ENCODE measurements around the gene CTNNBIP1. TPM values are rescaled to one million over a fixed set of nuclear protein-coding genes. Genes with fewer than 3 reads are reported as not detected.

Gene CTNNBIP1
- total and polyA plus RNA-seq, 9 of the 15 experiments (the other 6 are each of a cell fraction or from before 2014, with no cell fraction given): 0.65 to 29.2 (median 14.7) TPM

GRCh38 chr1:9867408-9868243 is 42.4 kb downstream of the CTNNBIP1 start (continued):
- TF ChIP-seq, protein P1, sequence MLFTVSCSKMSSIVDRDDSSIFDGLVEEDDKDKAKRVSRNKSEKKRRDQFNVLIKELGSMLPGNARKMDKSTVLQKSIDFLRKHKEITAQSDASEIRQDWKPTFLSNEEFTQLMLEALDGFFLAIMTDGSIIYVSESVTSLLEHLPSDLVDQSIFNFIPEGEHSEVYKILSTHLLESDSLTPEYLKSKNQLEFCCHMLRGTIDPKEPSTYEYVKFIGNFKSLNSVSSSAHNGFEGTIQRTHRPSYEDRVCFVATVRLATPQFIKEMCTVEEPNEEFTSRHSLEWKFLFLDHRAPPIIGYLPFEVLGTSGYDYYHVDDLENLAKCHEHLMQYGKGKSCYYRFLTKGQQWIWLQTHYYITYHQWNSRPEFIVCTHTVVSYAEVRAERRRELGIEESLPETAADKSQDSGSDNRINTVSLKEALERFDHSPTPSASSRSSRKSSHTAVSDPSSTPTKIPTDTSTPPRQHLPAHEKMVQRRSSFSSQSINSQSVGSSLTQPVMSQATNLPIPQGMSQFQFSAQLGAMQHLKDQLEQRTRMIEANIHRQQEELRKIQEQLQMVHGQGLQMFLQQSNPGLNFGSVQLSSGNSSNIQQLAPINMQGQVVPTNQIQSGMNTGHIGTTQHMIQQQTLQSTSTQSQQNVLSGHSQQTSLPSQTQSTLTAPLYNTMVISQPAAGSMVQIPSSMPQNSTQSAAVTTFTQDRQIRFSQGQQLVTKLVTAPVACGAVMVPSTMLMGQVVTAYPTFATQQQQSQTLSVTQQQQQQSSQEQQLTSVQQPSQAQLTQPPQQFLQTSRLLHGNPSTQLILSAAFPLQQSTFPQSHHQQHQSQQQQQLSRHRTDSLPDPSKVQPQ (CRISPR knock-in tag; IDR thresholded peaks at IDR 0.05; ENCODE audit: borderline replicate concordance): no peak
- TF ChIP-seq ZBTB1 (CRISPR knock-in tag; IDR thresholded peaks at IDR 0.05; ENCODE audit: borderline replicate concordance, low read depth) (no peak), TFE3 (CRISPR knock-in tag; IDR thresholded peaks at IDR 0.05) (no peak), ADNP (tag; IDR thresholded peaks at IDR 0.05) (no peak), YY1 (IDR thresholded peaks at IDR 0.05; ENCODE audit: borderline replicate concordance in 1 of 3, control insufficient read depth in 1 of 3, extremely low read depth in 1 of 3, insufficient read depth in 3 of 3, insufficient read length in 1 of 3, insufficient replicate concordance in 2 of 3, low read depth in 1 of 3, low read length in 2 of 3) (peak in 1 of 3 experiments; percentile 40), MXI1 (IDR thresholded peaks at IDR 0.05; ENCODE audit: low read depth, low read length) (no peak), CC2D1A (IDR thresholded peaks at IDR 0.05) (peak; percentile 90), ASH1L (IDR thresholded peaks at IDR 0.05; ENCODE audit: borderline replicate concordance, low read depth, partially characterized antibody) (no peak), HCFC1 (IDR thresholded peaks at IDR 0.05; ENCODE audit: low read depth, low read length) (no peak), ZC3H4 (CRISPR knock-in tag; IDR thresholded peaks at IDR 0.05; ENCODE audit: borderline replicate concordance) (no peak), CBFA2T3 (IDR thresholded peaks at IDR 0.05) (no peak), ATF2 (CRISPR knock-in tag; IDR thresholded peaks at IDR 0.05) (no peak), RBM15 (IDR thresholded peaks at IDR 0.05; ENCODE audit: insufficient read depth, low read length) (no peak), ATF6 (CRISPR knock-in tag; IDR thresholded peaks at IDR 0.05) (no peak), MAFK (IDR thresholded peaks at IDR 0.05; ENCODE audit: low read length) (no peak), THRAP3 (IDR thresholded peaks at IDR 0.05; ENCODE audit: borderline replicate concordance) (no peak), MTF1 (CRISPR knock-in tag; IDR thresholded peaks at IDR 0.05; ENCODE audit: borderline replicate concordance) (no peak), NEUROD1 (IDR thresholded peaks at IDR 0.05; ENCODE audit: borderline replicate concordance, low read depth, low read length, partially characterized antibody) (peak; percentile 72)
